Measurements from ENCODE around the gene MED29.

DNA sequence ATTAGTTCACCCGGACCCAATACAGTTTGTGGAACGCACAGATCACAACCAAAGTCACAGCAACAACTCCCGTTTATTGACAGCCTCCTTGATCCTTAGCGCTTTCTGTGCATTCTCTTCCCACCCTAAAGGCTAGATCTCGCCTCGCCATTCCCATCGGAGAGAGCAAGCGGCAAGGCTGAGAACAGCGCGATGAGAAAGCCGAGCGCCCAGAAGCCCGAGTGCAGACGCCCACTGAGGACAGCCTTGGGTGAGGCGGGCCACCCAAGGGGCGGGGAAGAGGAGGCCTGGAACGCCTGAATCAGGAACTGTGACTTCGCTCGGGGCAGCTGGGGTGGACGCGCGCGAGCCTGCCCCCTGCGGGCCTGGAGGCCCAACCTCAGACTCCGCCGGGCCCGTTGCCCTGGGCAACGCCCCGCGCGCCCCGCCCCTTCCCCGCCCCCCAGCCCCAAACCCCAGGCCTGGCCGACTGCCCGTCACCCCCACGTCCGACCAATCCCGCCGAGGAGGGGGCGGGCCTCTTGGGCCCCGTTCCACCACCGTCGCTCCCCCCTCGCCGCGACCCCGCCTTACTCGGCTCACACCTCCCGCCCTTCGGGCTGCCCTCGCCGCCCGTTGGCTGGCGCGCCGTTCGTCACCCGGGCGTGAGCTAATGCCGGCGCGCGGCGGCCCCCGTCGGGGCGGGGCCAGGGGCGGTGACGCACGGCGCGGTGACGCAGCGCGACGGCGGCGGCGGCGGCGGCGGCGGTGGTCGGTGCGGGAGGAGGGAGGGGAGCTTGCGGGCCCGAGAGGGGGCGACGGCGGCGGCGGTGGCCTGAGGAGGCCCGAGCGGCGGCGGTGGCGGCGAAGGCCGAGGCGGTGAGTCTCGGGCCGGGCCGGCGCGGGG, 49.2 kb upstream of the MED29 start, which contains the start of gene SAMD4B:
- TF ChIP-seq, protein P1, sequence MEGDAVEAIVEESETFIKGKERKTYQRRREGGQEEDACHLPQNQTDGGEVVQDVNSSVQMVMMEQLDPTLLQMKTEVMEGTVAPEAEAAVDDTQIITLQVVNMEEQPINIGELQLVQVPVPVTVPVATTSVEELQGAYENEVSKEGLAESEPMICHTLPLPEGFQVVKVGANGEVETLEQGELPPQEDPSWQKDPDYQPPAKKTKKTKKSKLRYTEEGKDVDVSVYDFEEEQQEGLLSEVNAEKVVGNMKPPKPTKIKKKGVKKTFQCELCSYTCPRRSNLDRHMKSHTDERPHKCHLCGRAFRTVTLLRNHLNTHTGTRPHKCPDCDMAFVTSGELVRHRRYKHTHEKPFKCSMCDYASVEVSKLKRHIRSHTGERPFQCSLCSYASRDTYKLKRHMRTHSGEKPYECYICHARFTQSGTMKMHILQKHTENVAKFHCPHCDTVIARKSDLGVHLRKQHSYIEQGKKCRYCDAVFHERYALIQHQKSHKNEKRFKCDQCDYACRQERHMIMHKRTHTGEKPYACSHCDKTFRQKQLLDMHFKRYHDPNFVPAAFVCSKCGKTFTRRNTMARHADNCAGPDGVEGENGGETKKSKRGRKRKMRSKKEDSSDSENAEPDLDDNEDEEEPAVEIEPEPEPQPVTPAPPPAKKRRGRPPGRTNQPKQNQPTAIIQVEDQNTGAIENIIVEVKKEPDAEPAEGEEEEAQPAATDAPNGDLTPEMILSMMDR (IDR thresholded peaks at IDR 0.05), result peak; percentile 43 to 97 (median 78)
- peak; percentile 93 to 97 for TF ChIP-seq POLR2A (IDR thresholded peaks at IDR 0.05)

Data from adrenal gland (tissue), 5 donors.